Brain microvascular endothelial cell (primary cell): ENCODE data around the gene MRPS18A.

Experiments used
- DNase-seq: peaks from one replicate; pipeline ENCODE4 v3.0.0-alpha.2; 2020
- H3K27ac ChIP-seq: fragments of 250-450 bp; sonication (Bioruptor Pico); 2 replicates; pipeline ENCODE4 v1.5.1; 2020; ENCODE audit warnings: mild to moderate bottlenecking, moderate library complexity
- H3K27me3 ChIP-seq: fragments of 250-450 bp; sonication (Bioruptor Pico); replicated peaks from 2 replicates; pipeline ENCODE4 v1.5.1; 2020; ENCODE audit warnings: mild to moderate bottlenecking
- H3K36me3 ChIP-seq: fragments of 250-450 bp; sonication (Bioruptor Pico); replicated peaks from 2 replicates; pipeline ENCODE4 v1.5.1; 2020; ENCODE audit warnings: mild to moderate bottlenecking
- H3K4me3 ChIP-seq: 2 replicates; pipeline ENCODE4 v1.5.1; 2011; ENCODE audit warnings: low read depth, mild to moderate bottlenecking, control low read depth, low read length, moderate library complexity
- CTCF ChIP-seq: IDR thresholded peaks from 2 replicates; pipeline ENCODE4 v1.5.1; 2011; ENCODE audit warnings: low read depth, mild to moderate bottlenecking, moderate library complexity, low read length, control low read depth, inconsistent platforms; ENCODE audit errors: missing control alignments
- in situ Hi-C: cut with HindIII; loops from 2 replicates; pipeline ENCODE4 v1.10.0; 2017; ENCODE audit warnings: low sequenced_read_pairs, low pct_ligation_motif_present

Gene MRPS18A

DNA sequence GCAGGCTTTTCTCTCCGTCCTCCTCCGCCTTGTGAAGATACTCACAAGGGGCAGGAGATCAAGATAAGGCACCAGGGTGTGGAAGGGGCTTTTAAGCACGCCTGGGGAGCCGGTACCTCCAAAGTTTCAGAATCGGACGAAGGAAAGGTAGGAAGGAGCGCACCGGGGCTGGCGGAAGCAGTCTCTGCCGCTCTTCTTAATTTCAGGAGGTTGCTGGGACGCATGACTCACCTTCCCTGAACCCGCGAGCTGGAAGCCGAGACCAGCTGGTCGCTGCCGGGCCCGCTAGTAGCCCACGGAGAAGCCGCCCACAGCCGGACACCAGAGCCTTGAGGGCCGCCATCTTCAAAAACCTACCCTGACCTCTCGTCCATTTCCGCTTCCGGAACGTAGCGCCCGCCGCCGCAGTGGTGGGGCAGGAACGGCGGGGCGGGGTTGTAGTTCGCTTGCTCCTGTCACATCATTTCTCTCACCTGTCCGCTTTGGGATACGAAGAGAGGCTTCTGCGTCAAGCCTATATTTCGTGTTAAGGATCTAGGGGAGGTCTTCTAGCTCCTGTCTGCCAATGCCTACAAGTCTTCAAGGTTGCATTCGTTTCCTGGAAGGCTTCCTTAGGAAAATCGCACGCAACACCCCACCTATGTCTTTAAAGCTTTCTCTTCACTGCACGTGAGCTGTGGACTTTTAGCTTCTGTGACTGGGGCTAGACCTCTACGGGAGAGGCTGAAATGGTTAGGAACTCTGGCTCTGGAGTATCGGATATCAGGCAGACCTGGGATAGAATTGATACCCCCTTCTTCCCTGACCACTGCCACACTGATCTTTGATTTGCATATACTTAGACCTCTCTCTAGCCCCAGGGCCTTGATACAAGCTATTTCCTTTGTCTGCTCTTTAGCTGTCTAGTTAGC, at the start of gene MRPS18A:
TSS of gene MRPS18A (minus strand) at position 355 of the 911 bp plus-strand sequence. CDS start at position 343, 12 bp downstream.
- no peak for TF ChIP-seq CTCF
- H3K4me3 ChIP-seq, result peak within 1 kb of the TSS; percentile 90
- peak within 1 kb of the TSS; percentile 47 for H3K27ac ChIP-seq
- H3K36me3 ChIP-seq, result no peaks in the 10 kb centered on the region
- in situ Hi-C loops, result no loop called here
- no peaks in the 10 kb centered on the region for H3K27me3 ChIP-seq
- peak; percentile 76 for DNase-seq

GRCh38 chr6:43736844-43737243, 49.3 kb upstream of the MRPS18A start:
- Histone ChIP-seq H3K27ac (no peak overlapping the region), H3K36me3 (no peaks in the 10 kb centered on the region), H3K27me3 (no peaks in the 10 kb centered on the region), H3K4me3 (no peak overlapping the region)
- TF ChIP-seq CTCF, result no peak
- no peak for DNase-seq
- in situ Hi-C loops, result no loop called here

GRCh38 chr6:43736211-43736786, 48.7 kb upstream of the MRPS18A start:
- DNase-seq, result no peak
- in situ Hi-C loops, result no loop called here
- no peak overlapping the region for H3K4me3 ChIP-seq
- H3K27me3 ChIP-seq, result no peaks in the 10 kb centered on the region
- TF ChIP-seq CTCF, result no peak
- H3K27ac ChIP-seq, result no peak overlapping the region
- H3K36me3 ChIP-seq, result no peaks in the 10 kb centered on the region

- in situ Hi-C loops, result no loop called here
- no peak overlapping the region for H3K27ac ChIP-seq
- TF ChIP-seq CTCF, result no peak
Measured at GRCh38 chr6:43735642-43736199, 48.1 kb upstream of the MRPS18A start.

DNA sequence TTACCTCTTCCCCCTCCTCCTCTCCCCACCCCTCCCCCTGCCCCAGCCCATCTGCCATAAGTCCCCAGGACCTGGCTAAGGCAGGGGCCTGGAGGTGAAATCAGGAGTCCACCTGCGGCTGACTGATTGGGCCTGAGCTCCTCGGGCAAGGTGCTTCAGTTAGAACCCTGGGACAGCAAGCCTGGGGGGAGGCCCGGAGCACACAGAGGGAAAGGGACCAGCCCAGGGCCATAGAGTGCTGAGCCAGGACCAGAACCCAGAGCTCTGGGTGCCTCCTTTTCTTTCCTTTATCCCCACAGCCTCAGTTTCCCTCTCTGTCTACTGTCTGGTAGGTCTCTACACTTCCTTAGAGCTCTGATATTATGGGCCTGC, 46.7 kb upstream of the MRPS18A start:
- H3K27ac ChIP-seq, result no peak overlapping the region

More at GRCh38 chr6:43735642-43736199, 48.1 kb upstream of the MRPS18A start:
- H3K36me3 ChIP-seq, result no peaks in the 10 kb centered on the region
- no peaks in the 10 kb centered on the region for H3K27me3 ChIP-seq
- no peak overlapping the region for H3K4me3 ChIP-seq
- no peak for DNase-seq

More for the DNA sequence above, 46.7 kb upstream of the MRPS18A start:
- H3K27me3 ChIP-seq, result no peaks in the 10 kb centered on the region
- H3K36me3 ChIP-seq, result no peaks in the 10 kb centered on the region
- no peak for DNase-seq
- no peak overlapping the region for H3K4me3 ChIP-seq
- no peak for TF ChIP-seq CTCF
- in situ Hi-C loops, result no loop called here
